Forelimb muscle (tissue), 1 donor: Measurements from ENCODE around the gene RXRA. TPM values are rescaled to one million over a fixed set of nuclear protein-coding genes. Genes with fewer than 3 reads are reported as not detected.
"Not testable (repeated sequence)": the region's sequence is repeated elsewhere in the genome, so short reads cannot be mapped to it uniquely, and the experiment has no call there.

ENCODE experiments used
- DNase-seq: peaks from one replicate; pipeline ENCODE4 v3.0.0-alpha.2; 2013; ENCODE audit warnings: low read depth
- polyA plus RNA-seq: library from polyadenylated mRNA; unstranded; fragments of 120-200 nt; gene quantifications from one replicate; pipeline ENCODE4 v1.2.1, GENCODE V29; 2013; ENCODE audit not compliant: insufficient read length

The RXRA gene
- polyA plus RNA-seq, 1 donor: 28.9 TPM

GRCh38 chr9:134307674-134308638, 18.3 kb upstream of the RXRA start:
- DNase-seq: no peak

- not testable (repeated sequence) for DNase-seq
These were observed 17.5 kb upstream of the RXRA start for GRCh38 chr9:134308639-134309220.

- DNase-seq: no peak
These were observed 12.8 kb upstream of the RXRA start for GRCh38 chr9:134313470-134313869.

GRCh38 chr9:134314039-134314949, 12.0 kb upstream of the RXRA start:
- no peak for DNase-seq

GRCh38 chr9:134314950-134315715, 11.1 kb upstream of the RXRA start:
- DNase-seq: no peak

- DNase-seq: no peak
These were observed 10.4 kb upstream of the RXRA start for GRCh38 chr9:134315716-134316448.

- DNase-seq: no peak
These were observed 9.7 kb upstream of the RXRA start for GRCh38 chr9:134316449-134317160.

- no peak for DNase-seq
These were observed 8.9 kb upstream of the RXRA start for GRCh38 chr9:134317400-134317789.

- no peak for DNase-seq
These were observed 8.4 kb upstream of the RXRA start for GRCh38 chr9:134317790-134318414.

- DNase-seq: no peak
These were observed 7.8 kb upstream of the RXRA start for GRCh38 chr9:134318481-134318891.

GRCh38 chr9:134318941-134319305, 7.3 kb upstream of the RXRA start:
- no peak for DNase-seq

GRCh38 chr9:134319306-134320125, 6.7 kb upstream of the RXRA start:
- DNase-seq: no peak

- no peak for DNase-seq
These were observed 6.0 kb upstream of the RXRA start for GRCh38 chr9:134320126-134320867.

- DNase-seq: no peak
These were observed 5.3 kb upstream of the RXRA start for GRCh38 chr9:134320868-134321471.

GRCh38 chr9:134321531-134321930, 4.7 kb upstream of the RXRA start:
- DNase-seq: no peak

GRCh38 chr9:134321946-134322741, 4.1 kb upstream of the RXRA start:
- no peak for DNase-seq
